ENCODE data around the gene CIB1.
A peak's percentile ranks its signal among the peaks of the same experiment; 100 is the strongest.

DNA sequence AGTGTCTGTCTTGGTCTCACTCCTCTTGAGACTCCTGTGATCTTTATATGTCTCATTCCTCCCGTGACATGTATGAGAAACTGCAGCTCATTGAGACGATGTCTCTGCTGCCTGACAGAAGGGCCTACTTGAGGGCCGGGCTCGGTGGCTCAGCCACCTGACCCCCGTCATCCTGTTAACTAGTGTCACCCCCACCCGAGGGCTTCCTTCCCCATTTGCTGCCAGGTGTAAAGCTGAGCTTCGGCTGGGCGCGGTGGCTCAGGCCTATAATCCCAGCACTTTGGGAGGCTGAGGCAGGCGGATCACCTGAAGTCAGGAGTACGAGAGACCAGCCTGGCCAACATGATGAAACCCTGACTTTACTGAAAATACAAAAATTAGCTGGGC lies 19.9 kb downstream of the CIB1 start:
- TF ChIP-seq, protein P1, sequence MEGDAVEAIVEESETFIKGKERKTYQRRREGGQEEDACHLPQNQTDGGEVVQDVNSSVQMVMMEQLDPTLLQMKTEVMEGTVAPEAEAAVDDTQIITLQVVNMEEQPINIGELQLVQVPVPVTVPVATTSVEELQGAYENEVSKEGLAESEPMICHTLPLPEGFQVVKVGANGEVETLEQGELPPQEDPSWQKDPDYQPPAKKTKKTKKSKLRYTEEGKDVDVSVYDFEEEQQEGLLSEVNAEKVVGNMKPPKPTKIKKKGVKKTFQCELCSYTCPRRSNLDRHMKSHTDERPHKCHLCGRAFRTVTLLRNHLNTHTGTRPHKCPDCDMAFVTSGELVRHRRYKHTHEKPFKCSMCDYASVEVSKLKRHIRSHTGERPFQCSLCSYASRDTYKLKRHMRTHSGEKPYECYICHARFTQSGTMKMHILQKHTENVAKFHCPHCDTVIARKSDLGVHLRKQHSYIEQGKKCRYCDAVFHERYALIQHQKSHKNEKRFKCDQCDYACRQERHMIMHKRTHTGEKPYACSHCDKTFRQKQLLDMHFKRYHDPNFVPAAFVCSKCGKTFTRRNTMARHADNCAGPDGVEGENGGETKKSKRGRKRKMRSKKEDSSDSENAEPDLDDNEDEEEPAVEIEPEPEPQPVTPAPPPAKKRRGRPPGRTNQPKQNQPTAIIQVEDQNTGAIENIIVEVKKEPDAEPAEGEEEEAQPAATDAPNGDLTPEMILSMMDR (IDR thresholded peaks at IDR 0.05): peak in 1 of 7 experiments; percentile 1
- no peak for TF ChIP-seq POLR2A (IDR thresholded peaks at IDR 0.05)
